VCaP (cell line): ENCODE measurements around the gene CCT8.
A peak's percentile ranks its signal among the peaks of the same experiment; 100 is the strongest.

Source experiments
- H3K27ac ChIP-seq: fragments of 450-650 bp; 2 replicates; pipeline ENCODE4 v1.5.1; 2017
- CTCF ChIP-seq: fragments of 450-650 bp; conservative IDR thresholded peaks from 2 replicates; pipeline ENCODE4 v1.5.1; 2017; ENCODE audit warnings: mild to moderate bottlenecking, moderate library complexity

CCT8 gene

GRCh38 chr21:29084372-29084771, 10.9 kb upstream of the CCT8 start:
- no peak overlapping the region for H3K27ac ChIP-seq
- no peak for TF ChIP-seq CTCF

- TF ChIP-seq CTCF, result no peak
- H3K27ac ChIP-seq, result no peak overlapping the region
These were observed 9.9 kb upstream of the CCT8 start for GRCh38 chr21:29083306-29083705.

- no peak overlapping the region for H3K27ac ChIP-seq
- TF ChIP-seq CTCF, result no peak
These were observed 8.8 kb upstream of the CCT8 start for GRCh38 chr21:29082046-29082815.

- TF ChIP-seq CTCF, result no peak
- H3K27ac ChIP-seq, result no peak overlapping the region
These were observed 7.0 kb upstream of the CCT8 start for GRCh38 chr21:29080454-29080941.

GRCh38 chr21:29078869-29079767, 5.7 kb upstream of the CCT8 start:
- no peak for TF ChIP-seq CTCF
- no peak overlapping the region for H3K27ac ChIP-seq

GRCh38 chr21:29077651-29078090, 4.2 kb upstream of the CCT8 start:
- TF ChIP-seq CTCF, result no peak
- peak overlapping the region; percentile 98 for H3K27ac ChIP-seq
